Neural crest cell (in vitro differentiated cells): ENCODE data around the gene NUMBL. TPM values are rescaled to one million over a fixed set of nuclear protein-coding genes. Genes with fewer than 3 reads are reported as not detected.

Source experiments
- DNase-seq: peaks from one replicate; pipeline ENCODE4 v3.0.0; 2021; ENCODE audit warnings: low read depth, mixed read lengths, low spot score
- H3K27ac Mint-ChIP-seq: one replicate; pipeline ENCODE4 v1.8.0; 2021; ENCODE audit warnings: mild to moderate bottlenecking, mixed read lengths; ENCODE audit not compliant: unreplicated experiment
- H3K27me3 Mint-ChIP-seq: 2 replicates; pipeline ENCODE4 v1.8.0; 2021; ENCODE audit warnings: low read depth, mild to moderate bottlenecking, mixed read lengths
- H3K36me3 Mint-ChIP-seq: 2 replicates; pipeline ENCODE4 v1.8.0; 2021; ENCODE audit warnings: low read depth, mild to moderate bottlenecking, mixed read lengths
- H3K4me1 Mint-ChIP-seq: 2 replicates; pipeline ENCODE4 v1.8.0; 2021; ENCODE audit warnings: mixed read lengths
- H3K4me3 Mint-ChIP-seq: one replicate; pipeline ENCODE4 v1.8.0; 2021; ENCODE audit warnings: mild to moderate bottlenecking, mixed read lengths
- H3K9me3 Mint-ChIP-seq: 2 replicates; pipeline ENCODE4 v1.8.0; 2021; ENCODE audit warnings: mixed read lengths
- total RNA-seq: library from RNA; stranded (reverse); gene quantifications from 2 replicates; pipeline ENCODE4 v1.2.1, GENCODE V29; 2021
- TF ChIP-seq, protein P1 (sequence below): fragments of 200-600 bp; sonication (generic); conservative IDR thresholded peaks from 2 replicates; pipeline ENCODE4 v1.5.0; 2021; ENCODE audit warnings: antibody characterized with exemption, mild to moderate bottlenecking

The NUMBL gene
- total RNA-seq, 1 donor from 2014 or later, result 26.8 TPM

DNA sequence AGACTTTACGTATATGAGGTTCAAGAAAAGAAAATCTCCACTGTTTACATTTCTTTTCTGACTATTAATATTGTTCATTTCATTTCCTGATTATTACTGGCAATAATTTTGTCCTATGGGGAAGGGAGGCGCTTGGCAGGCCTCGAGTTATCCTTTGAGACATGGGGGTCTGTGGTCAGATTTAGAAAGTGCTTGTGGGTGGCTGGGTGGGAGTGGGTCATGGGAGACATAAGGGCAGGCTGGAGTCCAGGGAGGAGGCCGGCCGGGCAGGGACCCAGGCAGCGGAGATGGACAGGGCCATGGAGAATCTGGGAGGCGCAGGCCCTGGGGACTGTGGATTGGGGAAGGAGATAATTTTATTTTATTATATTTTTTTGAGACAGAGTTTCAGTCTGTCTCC, 49.2 kb downstream of the NUMBL start:
- no peaks in the 10 kb centered on the region for H3K36me3 Mint-ChIP-seq

DNA sequence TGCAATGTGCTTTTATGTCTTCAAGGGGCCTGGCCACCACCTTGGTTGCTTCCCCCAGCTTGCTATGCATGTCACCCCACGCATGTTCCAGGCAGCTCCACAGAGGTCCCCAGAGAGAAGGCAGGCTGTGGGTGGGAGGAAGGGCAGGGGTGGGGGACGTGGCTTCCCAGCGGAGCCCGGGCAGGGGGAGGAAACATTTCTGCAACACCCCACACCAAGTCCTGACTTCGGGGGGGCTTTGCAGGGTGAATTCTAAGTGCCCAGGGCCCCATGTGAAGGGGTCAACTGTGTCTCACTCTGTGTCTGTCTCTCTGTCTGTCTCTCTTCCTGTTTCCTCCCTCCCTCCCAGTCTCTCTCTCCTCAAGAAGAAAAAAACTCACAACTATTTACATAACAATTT, 49.7 kb downstream of the NUMBL start:
- Mint-ChIP-seq H3K4me1 (peaks cover 13% of the 10 kb centered on the region), H3K4me3 (no peak overlapping the region), H3K27ac (no peak overlapping the region), H3K9me3 (no peaks in the 10 kb centered on the region), H3K36me3 (no peaks in the 10 kb centered on the region), H3K27me3 (peaks cover 4% of the 10 kb centered on the region)
- TF ChIP-seq, protein P1, sequence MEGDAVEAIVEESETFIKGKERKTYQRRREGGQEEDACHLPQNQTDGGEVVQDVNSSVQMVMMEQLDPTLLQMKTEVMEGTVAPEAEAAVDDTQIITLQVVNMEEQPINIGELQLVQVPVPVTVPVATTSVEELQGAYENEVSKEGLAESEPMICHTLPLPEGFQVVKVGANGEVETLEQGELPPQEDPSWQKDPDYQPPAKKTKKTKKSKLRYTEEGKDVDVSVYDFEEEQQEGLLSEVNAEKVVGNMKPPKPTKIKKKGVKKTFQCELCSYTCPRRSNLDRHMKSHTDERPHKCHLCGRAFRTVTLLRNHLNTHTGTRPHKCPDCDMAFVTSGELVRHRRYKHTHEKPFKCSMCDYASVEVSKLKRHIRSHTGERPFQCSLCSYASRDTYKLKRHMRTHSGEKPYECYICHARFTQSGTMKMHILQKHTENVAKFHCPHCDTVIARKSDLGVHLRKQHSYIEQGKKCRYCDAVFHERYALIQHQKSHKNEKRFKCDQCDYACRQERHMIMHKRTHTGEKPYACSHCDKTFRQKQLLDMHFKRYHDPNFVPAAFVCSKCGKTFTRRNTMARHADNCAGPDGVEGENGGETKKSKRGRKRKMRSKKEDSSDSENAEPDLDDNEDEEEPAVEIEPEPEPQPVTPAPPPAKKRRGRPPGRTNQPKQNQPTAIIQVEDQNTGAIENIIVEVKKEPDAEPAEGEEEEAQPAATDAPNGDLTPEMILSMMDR, result no peak
- no peak for DNase-seq

More for the DNA sequence above, 49.2 kb downstream of the NUMBL start:
- peaks cover under 1% of the 10 kb centered on the region for H3K27me3 Mint-ChIP-seq
- TF ChIP-seq, protein P1, result no peak
- H3K27ac Mint-ChIP-seq, result no peak overlapping the region
- peaks cover 19% of the 10 kb centered on the region for H3K4me1 Mint-ChIP-seq
- H3K4me3 Mint-ChIP-seq, result no peak overlapping the region
- no peak for DNase-seq
- no peaks in the 10 kb centered on the region for H3K9me3 Mint-ChIP-seq

DNA sequence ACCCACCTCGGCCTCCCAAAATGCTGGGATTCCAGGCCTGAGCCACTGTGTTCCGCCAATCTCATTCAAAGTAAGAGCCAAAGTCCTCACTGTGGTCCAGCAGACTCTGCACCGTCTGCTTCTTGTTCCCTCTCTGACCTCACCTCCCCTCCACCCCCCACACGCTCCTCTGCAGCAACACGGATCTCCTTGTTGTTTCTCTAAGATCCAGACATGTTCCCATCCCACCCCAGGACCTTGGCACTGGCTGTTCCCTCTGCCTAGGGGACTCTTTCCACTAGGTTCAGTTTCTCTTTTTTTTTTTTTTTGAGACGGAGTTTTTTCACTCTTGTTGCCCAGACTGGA, 50.8 kb downstream of the NUMBL start:
- H3K9me3 Mint-ChIP-seq, result no peaks in the 10 kb centered on the region
- H3K27ac Mint-ChIP-seq, result no peak overlapping the region
- H3K27me3 Mint-ChIP-seq, result peaks cover 14% of the 10 kb centered on the region
- H3K4me1 Mint-ChIP-seq, result peaks cover 10% of the 10 kb centered on the region
- H3K4me3 Mint-ChIP-seq, result no peak overlapping the region
- DNase-seq, result no peak
- no peaks in the 10 kb centered on the region for H3K36me3 Mint-ChIP-seq
- TF ChIP-seq, protein P1, result no peak

DNA sequence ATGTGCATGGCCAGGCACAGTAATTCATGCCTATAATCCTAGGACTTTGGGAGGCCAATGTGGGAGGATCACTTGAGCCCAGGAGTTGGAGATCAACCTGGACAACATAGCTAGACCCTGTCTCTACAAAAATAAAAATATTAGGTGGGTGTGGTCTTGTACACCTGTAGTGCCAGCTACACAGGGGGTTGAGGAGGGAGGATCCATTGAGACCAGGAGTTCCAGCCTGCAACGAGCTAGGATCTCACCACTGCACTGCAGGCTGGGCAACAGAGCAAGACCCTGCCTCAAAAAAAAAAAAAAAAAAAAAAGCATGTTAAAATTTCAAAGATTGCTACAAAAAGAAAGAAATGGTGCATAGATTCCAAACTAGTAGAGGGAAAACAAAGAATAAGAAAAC, 52.1 kb downstream of the NUMBL start:
- Mint-ChIP-seq H3K36me3 (no peaks in the 10 kb centered on the region), H3K9me3 (no peaks in the 10 kb centered on the region), H3K4me1 (peaks cover 23% of the 10 kb centered on the region), H3K27me3 (peaks cover 24% of the 10 kb centered on the region), H3K27ac (no peak overlapping the region), H3K4me3 (no peak overlapping the region)
- TF ChIP-seq, protein P1, result no peak
- no peak for DNase-seq

DNA sequence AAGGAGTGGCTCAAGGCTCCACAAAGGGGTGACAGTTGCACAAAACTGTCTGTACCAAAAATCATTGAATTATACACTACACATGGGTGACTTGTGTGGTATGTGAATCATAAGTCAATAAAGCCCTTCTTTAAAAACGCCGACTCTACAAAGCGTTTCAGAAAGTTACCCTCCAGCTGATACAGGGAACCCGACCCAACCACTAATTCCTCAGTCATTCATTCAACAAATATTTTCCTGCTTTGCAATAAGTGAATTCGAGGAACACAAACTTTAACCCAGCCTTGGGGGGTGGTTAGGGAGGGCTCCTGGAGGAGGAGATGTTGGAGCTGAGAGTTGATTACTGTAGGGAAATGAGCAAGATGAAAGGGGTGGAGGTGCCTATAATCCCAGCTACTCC, 57.2 kb downstream of the NUMBL start:
- DNase-seq, result no peak
- Mint-ChIP-seq H3K4me3 (no peak overlapping the region), H3K4me1 (peaks cover 22% of the 10 kb centered on the region), H3K27me3 (peaks cover 25% of the 10 kb centered on the region), H3K9me3 (no peaks in the 10 kb centered on the region), H3K36me3 (peaks cover 3% of the 10 kb centered on the region), H3K27ac (no peak overlapping the region)
- TF ChIP-seq, protein P1, result no peak
